ENCODE measurements around the gene LRRC26. TPM values are rescaled to one million over a fixed set of nuclear protein-coding genes. Genes with fewer than 3 reads are reported as not detected.

Gene LRRC26
- total RNA-seq, 1 experiment from 2014 or later: not detected

GRCh38 chr9:137211532-137211931, 41.7 kb upstream of the LRRC26 start:
- DNase-seq (ENCODE audit: low spot score): no peak
- TF ChIP-seq, protein P1, sequence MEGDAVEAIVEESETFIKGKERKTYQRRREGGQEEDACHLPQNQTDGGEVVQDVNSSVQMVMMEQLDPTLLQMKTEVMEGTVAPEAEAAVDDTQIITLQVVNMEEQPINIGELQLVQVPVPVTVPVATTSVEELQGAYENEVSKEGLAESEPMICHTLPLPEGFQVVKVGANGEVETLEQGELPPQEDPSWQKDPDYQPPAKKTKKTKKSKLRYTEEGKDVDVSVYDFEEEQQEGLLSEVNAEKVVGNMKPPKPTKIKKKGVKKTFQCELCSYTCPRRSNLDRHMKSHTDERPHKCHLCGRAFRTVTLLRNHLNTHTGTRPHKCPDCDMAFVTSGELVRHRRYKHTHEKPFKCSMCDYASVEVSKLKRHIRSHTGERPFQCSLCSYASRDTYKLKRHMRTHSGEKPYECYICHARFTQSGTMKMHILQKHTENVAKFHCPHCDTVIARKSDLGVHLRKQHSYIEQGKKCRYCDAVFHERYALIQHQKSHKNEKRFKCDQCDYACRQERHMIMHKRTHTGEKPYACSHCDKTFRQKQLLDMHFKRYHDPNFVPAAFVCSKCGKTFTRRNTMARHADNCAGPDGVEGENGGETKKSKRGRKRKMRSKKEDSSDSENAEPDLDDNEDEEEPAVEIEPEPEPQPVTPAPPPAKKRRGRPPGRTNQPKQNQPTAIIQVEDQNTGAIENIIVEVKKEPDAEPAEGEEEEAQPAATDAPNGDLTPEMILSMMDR (conservative IDR thresholded peaks at IDR 0.05; ENCODE audit: low read depth, low read length): no peak
- no peak for TF ChIP-seq EZH2 (IDR thresholded peaks at IDR 0.05; ENCODE audit: borderline replicate concordance, low read depth, low read length, poor library complexity, severe bottlenecking)
- Histone ChIP-seq H3K9me3 (ENCODE audit: low read depth, low read length, poor library complexity, severe bottlenecking) (no peaks in the 10 kb centered on the region), H3K27me3 (replicated peaks; ENCODE audit: insufficient read depth, low read depth, low read length, poor library complexity) (no peaks in the 10 kb centered on the region), H3K36me3 (ENCODE audit: insufficient read depth, low read length, poor library complexity, severe bottlenecking) (peaks cover 5% of the 10 kb centered on the region), H3K4me3 (ENCODE audit: low read depth, low read length, poor library complexity, severe bottlenecking) (no peak overlapping the region), H3K27ac (ENCODE audit: low read depth, low read length, poor library complexity, severe bottlenecking) (peak overlapping the region; percentile 10), H3K4me1 (ENCODE audit: insufficient read depth, low read length, poor library complexity, severe bottlenecking) (peaks cover 5% of the 10 kb centered on the region)
- intact Hi-C loops (cut with micrococcal nuclease; ENCODE audit: unreplicated experiment): no loop called here
- ChIA-PET POLR2A (ENCODE audit: low non-redundant PET) (no interaction called here), CTCF (no interaction called here)
- BruUV-seq (replicated peaks): no TSS peak

DNA sequence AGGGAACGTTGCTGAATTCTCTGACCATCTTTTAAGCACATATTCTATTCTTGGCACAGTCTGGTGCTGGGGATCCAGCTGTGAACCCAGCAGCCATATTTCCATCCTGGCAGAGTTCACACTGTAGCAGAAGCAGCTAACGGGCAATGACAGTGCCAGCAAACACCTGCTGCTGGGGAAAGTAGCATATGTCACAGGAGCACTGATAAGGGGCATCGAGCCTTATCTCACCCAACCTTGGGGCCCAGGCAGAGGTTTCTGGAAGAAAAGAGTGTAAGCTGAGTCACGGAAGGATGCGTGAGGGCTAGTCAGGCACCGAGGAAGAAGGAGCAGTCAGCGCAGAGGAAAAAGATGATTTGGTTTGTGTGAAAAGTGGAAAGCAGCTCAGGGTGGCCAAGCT, 36.8 kb upstream of the LRRC26 start:
- DNase-seq (ENCODE audit: low spot score): no peak
- H3K9me3 ChIP-seq (ENCODE audit: low read depth, low read length, poor library complexity, severe bottlenecking): no peaks in the 10 kb centered on the region
- no peaks in the 10 kb centered on the region for H3K27me3 ChIP-seq (replicated peaks; ENCODE audit: insufficient read depth, low read depth, low read length, poor library complexity)
- no TSS peak for BruUV-seq (replicated peaks)
- H3K4me3 ChIP-seq (ENCODE audit: low read depth, low read length, poor library complexity, severe bottlenecking): peak overlapping the region; percentile 97
- no peak overlapping the region for H3K27ac ChIP-seq (ENCODE audit: low read depth, low read length, poor library complexity, severe bottlenecking)
- CTCF ChIA-PET: no interaction called here
- H3K4me1 ChIP-seq (ENCODE audit: insufficient read depth, low read length, poor library complexity, severe bottlenecking): peaks cover 25% of the 10 kb centered on the region
- POLR2A ChIA-PET (ENCODE audit: low non-redundant PET): no interaction called here
- no peak for TF ChIP-seq EZH2 (IDR thresholded peaks at IDR 0.05; ENCODE audit: borderline replicate concordance, low read depth, low read length, poor library complexity, severe bottlenecking)
- TF ChIP-seq, protein P1 (conservative IDR thresholded peaks at IDR 0.05; ENCODE audit: low read depth, low read length): no peak
- intact Hi-C loops (cut with micrococcal nuclease; ENCODE audit: unreplicated experiment): no loop called here
- H3K36me3 ChIP-seq (ENCODE audit: insufficient read depth, low read length, poor library complexity, severe bottlenecking): peaks cover 6% of the 10 kb centered on the region

DNA sequence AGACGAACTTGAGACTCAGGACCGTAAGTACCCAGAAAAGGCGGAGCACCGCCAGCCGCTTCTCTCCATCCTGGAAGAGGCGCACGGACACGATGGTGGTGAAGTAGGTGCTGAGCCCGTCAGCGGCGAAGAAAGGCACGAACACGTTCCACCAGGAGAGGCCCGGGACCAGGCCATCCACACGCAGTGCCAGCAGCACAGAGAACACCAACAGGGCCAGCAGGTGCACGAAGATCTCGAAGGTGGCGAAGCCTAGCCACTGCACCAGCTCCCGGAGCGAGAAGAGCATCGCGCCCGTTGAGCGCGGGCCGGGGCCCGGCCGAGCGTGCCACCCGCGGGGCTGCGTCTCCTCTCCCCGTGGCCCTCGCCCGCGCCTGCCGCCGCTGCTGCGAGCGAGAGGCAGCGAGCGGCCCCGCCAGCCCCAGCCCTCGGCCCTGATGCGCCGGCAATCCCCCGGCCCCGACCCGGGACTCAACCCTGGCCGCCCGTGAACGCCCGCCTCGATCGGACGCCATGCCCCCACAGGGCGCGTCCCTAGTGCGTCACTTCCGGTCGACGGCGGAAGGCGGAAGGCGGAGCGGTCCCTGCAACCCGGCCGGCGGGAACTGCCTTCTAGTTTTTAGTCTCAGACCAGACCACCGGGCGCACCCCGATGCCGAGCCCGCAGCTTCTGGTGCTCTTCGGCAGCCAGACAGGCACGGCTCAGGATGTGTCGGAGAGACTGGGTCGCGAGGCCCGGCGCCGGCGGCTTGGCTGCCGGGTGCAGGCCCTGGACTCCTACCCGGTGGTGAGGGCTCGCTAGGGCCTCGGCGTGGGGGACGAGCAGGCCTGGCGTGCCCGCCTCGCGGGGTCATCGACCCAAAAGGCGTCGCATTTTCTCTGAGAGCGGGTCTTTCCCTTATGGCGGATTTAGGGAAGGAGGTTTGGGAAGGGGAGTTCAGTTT, 35.5 kb upstream of the LRRC26 start, which contains the start of the genes NDOR1 and TMEM203:
Gene NDOR1 (plus strand): TSS at position 575 of the 944 bp plus-strand sequence. CDS start 78 bp downstream, at position 653.
Gene TMEM203 (minus strand): TSS at position 523 of the 944 bp plus-strand sequence. CDS start 234 bp downstream, at position 289.
- H3K4me3 ChIP-seq (ENCODE audit: low read depth, low read length, poor library complexity, severe bottlenecking): peak within 1 kb of the TSS; percentile 97
- POLR2A ChIA-PET (ENCODE audit: low non-redundant PET): interaction anchor here (0.7 kb wide), 1 partner anchor 31 kb away, joined by 7 read pairs; no protein-coding TSS in a partner anchor
- peak; percentile 93 for DNase-seq (ENCODE audit: low spot score)
- BruUV-seq (replicated peaks): no TSS peak
- intact Hi-C loops (cut with micrococcal nuclease; ENCODE audit: unreplicated experiment): no loop called here
- no peaks in the 10 kb centered on the region for H3K27me3 ChIP-seq (replicated peaks; ENCODE audit: insufficient read depth, low read depth, low read length, poor library complexity)
- CTCF ChIA-PET: no interaction called here
- H3K36me3 ChIP-seq (ENCODE audit: insufficient read depth, low read length, poor library complexity, severe bottlenecking): peaks cover 6% of the 10 kb centered on the region
- TF ChIP-seq EZH2 (IDR thresholded peaks at IDR 0.05; ENCODE audit: borderline replicate concordance, low read depth, low read length, poor library complexity, severe bottlenecking): no peak
- TF ChIP-seq, protein P1 (conservative IDR thresholded peaks at IDR 0.05; ENCODE audit: low read depth, low read length): no peak
- H3K9me3 ChIP-seq (ENCODE audit: low read depth, low read length, poor library complexity, severe bottlenecking): no peaks in the 10 kb centered on the region
- peak within 1 kb of the TSS; percentile 88 for H3K27ac ChIP-seq (ENCODE audit: low read depth, low read length, poor library complexity, severe bottlenecking)
- H3K4me1 ChIP-seq (ENCODE audit: insufficient read depth, low read length, poor library complexity, severe bottlenecking): peaks cover 31% of the 10 kb centered on the region

All from A673 (cell line).